Measurements from ENCODE around the gene SLC25A6. TPM values are rescaled to one million over a fixed set of nuclear protein-coding genes. Genes with fewer than 3 reads are reported as not detected.
"Not testable (repeated sequence)": the region's sequence is repeated elsewhere in the genome, so short reads cannot be mapped to it uniquely, and the experiment has no call there.

The SLC25A6 gene
- total RNA-seq, 1 donor from 2014 or later = 145 TPM

DNA sequence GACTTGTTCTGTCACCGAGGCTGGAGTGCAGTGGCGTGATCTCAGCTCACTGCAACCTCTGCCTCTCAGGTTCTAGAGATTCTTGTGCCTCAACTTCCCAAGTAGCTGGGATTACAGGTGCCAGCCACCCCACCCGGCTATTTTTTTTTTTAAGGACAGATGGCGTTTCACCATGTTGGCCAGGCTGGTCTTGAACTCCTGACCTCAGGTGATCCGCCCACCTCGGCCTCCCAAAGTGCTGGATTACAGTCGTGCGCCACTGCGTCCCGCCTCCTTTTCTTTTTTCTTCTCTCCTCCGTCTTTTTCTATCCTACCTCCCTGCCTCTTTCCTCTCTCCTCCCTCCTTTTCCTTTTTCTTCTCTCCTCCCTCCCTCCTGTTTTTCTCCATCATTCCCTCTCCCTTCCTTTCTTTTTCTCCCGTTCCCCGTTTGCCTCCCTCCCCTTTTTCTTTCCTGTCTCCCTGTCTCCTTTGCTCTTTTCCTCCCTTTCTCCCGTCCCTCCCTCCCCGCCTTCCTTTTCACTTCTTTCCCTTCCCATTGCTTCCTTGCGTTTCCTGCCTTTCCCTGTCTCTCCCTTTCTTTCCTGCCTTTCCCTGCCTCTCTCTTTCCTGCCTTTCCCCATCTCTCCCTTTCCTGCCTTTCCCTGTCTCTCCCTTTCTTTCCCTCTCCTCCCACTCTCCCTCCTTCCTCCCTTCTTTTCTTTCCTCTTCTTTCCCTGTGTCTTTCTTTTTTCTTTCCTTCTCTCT is 2.1 kb upstream of the SLC25A6 start:
- intact Hi-C loops (cut with DNase I) = loop anchor here (2.0 to 5.0 kb wide), 4 partner anchors 61 to 1308 kb away; partner anchors contain the start of gene AKAP17A
- ATAC-seq (no peak), DNase-seq (ENCODE audit: missing footprints) (no peak)

DNA sequence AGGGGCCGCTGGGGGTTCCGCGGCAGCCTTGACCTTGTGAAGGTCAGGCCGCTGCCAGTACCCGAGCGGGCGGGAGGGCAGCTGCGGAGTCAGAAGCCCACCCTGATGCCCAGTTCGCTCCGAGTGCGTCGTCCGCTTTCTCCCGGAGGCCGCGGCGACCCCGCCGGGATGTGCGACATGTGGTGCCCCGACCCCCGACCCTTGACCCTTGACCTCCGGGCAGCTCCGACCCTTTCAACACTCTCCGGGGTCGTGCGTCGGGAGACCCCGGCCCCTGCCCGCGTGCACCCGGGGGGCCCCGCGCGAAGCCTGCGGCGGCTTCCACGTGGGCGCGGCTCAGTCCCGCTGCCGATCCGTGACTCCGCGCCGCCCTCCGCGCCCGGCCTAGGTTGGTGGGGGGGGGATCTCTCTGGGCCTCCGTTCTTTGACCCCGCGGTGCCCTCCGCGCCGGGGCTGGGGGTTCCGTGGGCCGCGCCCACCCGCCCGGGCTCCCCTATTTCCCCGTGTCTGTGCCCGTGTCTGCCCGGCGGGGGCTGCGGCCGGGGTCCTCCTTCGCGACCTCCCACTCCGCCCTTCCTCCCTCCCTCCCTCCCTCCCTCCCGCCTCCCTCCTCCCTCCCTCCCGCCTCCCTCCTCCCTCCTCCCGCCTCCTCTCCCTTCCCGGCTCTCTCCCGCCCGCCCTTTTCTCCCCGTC is 609 bp upstream of the SLC25A6 start:
- intact Hi-C loops (cut with DNase I) = loop anchor here (1.0 to 5.0 kb wide), 5 partner anchors 60 to 1310 kb away; partner anchors contain the start of gene AKAP17A
- peak; percentile 53 for ATAC-seq
- peak; percentile 87 for DNase-seq (ENCODE audit: missing footprints)

DNA sequence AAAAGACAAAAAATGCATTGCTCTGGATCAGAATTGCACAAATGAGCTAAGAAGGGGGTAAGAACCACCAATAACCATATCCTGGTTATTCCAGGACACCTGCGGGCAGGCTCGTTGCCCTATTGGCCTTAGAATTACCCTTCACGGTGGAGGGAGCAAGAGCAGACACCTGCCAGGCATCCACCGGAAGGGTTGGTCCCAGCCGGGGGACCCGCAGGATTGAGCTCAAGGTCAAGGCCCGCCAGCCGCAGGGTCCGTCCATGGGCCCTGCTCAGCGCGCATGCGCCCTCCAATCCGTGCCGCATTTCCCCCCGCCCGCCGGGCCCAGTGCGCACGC is 575 bp downstream of the SLC25A6 start:
- DNase-seq (ENCODE audit: missing footprints) (no peak), ATAC-seq (peak; percentile 71)
- intact Hi-C loops (cut with DNase I) = loop anchor here (5.0 kb wide), 2 partner anchors 1216 to 1311 kb away; no protein-coding TSS in a partner anchor

DNA sequence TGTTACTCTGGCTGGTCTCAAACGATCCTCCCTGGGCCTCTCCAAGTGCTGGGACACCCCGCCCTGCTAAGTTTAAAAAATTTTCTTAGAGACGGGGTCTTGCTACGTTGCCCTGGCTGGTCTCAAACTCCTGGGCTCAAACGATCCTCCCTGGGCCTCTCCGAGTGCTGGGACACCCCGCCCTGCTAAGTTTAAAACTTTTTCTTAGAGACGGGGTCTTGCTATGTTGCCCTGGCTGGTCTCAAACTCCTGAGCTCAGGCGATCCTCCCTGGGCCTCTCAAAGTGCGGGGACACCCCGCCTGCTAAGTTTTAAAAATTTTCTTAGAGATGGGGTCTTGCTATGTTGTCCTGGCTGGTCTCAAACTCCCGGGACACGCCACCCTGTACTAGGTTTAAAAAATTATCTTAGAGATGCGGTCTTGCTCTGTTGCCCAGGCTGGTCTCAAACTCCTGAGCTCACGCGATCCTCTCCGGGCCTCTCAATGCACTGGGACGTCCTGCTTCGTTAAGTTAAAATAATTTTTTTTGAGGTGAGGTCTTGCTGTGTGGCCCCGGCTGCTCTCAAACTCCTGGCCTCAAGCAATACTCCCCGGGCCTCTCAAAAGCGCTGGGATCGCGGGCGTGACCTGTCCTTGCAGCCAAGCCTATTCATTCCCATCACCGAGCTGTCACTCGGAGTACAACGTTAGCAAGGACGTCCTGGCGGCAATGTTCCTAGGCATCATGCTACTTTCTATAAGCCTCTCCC is 1.1 kb downstream of the SLC25A6 start:
- ATAC-seq = no peak
- no peak for DNase-seq (ENCODE audit: missing footprints)
- intact Hi-C loops (cut with DNase I) = loop anchor here (5.0 kb wide), 2 partner anchors 1217 to 1312 kb away; no protein-coding TSS in a partner anchor

DNA sequence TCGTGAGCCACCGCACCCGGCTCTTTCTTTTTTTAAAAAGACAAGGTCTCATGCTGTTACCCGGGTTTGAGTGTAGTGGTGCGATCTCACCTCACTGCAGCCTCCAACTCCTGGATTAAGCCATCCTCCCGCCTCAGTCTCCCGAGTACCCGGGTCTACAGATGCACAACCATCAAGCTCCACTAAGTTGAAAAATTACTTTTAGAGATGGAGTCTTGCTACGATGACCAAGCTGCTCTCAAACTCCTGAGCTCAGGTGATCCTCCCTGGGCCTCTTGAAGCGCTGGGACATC is 2.0 kb downstream of the SLC25A6 start:
- intact Hi-C loops (cut with DNase I) = loop anchor here (5.0 kb wide), 2 partner anchors 1217 to 1312 kb away; no protein-coding TSS in a partner anchor
- ATAC-seq (no peak), DNase-seq (ENCODE audit: missing footprints) (no peak)

DNA sequence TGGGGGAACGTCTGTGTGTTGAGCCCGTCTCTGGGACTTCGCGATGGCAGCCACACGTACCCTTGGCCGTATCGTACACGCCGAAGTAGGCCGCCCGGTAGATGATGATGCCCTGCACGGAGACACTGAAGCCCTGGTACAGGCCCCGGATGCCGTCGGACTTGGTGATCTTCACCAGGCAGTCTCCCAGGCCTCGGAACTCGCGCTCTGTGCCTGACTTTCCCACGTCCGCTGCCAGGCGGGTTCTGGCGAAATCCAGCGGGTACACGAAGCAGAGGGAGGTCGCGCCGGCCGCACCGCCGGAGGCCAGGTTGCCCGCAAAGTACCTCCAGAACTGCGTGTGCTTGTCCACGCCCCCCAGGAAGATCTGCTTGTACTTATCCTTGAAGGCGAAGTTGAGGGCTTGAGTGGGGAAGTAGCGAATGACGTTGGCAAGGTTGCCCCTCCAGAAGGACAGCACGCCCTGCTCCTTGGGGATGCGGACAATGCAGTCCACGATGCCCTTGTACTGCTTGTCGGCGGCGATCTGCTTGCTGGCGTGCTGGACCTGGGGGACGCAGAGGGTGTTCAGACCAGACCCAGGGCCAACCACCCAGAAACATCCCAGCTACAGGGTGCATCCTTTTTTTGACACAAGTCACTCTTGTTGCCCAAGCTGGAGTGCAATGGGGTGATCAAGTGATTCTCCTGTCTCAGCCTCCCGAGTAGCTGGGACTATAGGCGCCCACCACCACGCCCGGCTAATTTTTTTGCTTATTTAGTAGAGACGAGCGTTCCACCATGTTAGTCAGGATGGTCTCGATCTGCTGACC is 2.5 kb downstream of the SLC25A6 start:
- DNase-seq (ENCODE audit: missing footprints) = no peak
- ATAC-seq = no peak
- intact Hi-C loops (cut with DNase I) = no loop called here

DNA sequence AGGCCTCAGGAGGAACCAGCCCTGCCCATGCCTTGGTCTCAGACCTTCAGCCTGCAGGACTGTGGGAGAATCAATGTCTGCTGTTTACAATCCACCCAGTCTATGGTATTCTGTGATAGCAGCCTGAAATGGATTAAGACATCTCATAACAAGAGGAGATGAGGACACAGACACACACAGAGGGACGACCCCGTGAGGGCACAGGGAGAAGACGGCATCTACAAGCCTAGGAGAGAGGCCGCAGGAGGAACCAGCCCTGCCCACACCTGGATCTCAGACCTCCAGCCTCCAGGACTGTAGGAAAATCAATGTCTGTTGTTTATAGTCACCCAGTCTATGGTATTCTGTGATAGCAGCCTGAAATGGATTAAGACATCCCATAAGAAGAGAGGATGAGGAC is 3.3 kb downstream of the SLC25A6 start:
- intact Hi-C loops (cut with DNase I) = no loop called here
- no peak for ATAC-seq

DNA sequence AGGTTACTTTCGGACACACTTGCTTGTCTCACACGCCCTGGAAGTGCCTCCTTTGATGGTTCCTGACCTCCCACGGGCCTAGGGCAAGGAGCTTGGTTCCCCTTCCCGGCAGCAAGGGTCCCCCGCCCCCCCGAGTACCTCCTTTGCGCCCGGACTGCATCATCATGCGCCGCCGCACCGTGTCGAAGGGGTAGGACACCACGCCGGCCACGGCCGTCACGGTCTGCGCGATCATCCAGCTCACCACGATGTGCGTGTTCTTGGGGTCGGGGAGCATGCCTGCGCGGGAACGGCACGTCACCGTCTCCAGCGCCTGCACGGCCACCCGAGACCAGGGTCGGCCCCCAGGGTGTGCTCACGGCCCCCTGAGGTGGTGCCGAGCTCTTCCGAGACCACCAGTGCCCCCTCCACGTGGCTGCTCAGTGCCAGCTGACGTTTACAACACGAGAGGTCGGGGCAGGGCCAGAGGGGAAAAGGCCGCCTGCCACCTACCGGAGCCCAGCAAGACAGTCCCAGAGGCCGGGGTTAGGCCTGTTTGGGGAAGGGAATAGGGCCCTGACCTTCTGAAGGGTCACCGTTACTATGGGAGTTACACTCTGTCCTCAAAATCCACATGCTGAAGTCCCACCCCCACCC is 4.7 kb downstream of the SLC25A6 start:
- ATAC-seq (no peak), DNase-seq (ENCODE audit: missing footprints) (no peak)
- intact Hi-C loops (cut with DNase I) = no loop called here

More for the DNA sequence above, 3.3 kb downstream of the SLC25A6 start:
- DNase-seq (ENCODE audit: missing footprints) = no peak

DNA sequence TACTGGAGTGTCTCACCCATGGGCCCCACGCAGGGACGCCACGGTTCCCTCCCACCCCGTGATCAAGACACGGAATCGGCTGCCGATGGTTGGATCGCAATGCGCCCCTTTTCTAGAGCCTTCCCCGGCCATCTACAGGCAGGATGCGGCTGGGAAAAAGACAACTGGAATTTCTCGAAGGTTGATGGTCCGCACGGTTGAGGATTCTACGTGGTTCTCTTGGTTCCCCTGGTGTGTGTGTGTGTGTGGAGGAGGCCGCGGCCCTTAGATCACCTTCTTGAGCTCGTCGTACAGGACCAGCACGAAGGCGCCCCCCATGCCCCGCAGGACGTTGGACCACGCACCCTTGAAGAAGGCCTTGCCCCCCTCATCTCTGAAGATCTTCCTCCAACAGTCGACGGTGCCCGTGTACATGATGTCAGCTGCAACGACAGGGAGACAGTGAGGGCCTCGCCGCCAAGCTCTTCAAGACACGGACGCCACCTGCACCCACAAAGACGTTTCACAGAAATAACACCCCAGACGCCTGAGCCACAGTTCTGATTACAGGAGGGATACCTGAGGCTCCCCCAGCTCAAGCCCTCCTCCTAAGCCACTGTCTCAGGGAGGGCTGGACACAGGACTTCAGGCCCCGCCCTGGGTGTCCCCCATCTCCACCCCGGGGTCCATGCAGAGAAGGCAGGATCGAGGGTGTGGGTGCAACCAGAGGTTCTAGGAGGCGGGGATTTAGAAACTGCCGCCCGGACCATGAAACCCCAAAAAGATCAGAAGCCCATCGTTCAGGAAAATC is 5.4 kb downstream of the SLC25A6 start:
- ATAC-seq (no peak), DNase-seq (ENCODE audit: missing footprints) (no peak)
- intact Hi-C loops (cut with DNase I) = no loop called here

DNA sequence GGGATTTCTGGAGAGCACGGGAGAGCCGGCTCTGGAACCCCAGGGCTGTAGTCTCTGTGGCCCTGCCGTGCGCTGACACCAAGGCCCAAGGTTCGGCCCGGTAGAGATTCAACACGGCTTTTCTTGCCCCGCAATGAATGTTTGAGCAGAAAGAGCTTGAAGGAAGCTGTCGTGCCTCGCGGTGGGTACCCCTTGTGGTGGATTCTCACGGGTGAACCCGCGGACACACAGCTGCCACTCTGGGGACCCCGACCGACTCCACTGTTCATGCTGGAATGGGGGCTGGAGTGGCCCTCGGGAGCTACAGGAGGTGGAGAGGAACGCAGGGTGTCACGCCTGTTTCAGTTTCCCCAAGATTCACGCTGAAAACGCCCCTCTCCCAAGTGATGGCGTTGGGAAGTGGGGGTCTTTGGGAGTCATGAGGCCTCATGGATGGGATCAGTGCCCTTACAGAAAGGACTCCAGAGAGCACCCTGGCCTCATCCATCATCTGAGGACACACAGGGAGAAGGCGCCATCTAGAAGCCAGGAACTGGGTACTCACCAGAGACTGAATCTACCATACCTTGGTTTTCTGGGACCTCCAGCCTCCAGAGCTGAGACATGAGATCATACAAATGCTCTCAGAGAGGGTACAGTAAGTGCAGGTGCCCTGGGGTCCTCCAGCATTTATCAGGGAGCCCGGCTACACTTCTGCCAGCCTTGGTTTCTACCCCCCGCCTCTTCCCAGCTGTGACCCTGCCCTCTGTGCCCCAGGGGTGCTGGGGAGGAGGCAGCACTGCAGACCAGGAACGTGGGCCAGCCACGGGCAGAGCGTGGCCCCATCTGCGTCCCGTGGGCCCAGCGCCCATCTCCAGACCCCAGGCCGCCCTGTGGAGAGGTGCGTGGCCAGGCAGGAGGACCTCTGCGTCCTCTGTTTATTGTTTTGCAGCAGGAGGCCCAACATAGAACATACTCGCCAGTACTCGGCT is 6.4 kb downstream of the SLC25A6 start:
- intact Hi-C loops (cut with DNase I) = no loop called here
- DNase-seq (ENCODE audit: missing footprints) = no peak
- no peak for ATAC-seq

DNA sequence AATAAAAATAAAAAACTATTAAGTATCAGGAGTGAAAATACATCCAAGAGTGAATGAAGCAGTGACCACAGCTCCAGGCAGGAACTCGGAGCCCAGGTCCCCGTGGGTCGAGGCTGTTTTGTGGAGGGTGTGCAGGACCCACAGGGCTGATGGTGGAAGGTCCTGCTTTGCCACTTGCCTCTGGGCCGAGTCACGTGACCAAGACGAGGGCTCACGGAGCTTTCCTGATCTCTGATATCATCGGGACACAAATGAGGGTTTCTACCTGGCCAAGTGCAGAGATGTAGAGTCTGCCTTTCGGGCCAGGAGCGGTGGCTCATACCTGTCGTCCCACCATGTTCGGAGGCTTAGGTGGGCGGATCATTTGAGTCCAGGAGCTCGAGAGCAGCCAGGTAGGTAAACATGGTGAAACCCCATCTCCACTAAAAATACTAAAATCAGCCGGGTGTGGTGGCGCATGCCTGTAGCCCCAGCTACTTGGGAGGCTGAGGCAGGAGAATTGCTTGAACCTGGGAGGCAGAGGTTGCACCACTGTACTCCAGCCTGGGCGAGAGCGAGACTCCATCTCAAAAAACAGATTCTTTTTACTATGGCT is 7.2 kb downstream of the SLC25A6 start:
- ATAC-seq = no peak

DNA sequence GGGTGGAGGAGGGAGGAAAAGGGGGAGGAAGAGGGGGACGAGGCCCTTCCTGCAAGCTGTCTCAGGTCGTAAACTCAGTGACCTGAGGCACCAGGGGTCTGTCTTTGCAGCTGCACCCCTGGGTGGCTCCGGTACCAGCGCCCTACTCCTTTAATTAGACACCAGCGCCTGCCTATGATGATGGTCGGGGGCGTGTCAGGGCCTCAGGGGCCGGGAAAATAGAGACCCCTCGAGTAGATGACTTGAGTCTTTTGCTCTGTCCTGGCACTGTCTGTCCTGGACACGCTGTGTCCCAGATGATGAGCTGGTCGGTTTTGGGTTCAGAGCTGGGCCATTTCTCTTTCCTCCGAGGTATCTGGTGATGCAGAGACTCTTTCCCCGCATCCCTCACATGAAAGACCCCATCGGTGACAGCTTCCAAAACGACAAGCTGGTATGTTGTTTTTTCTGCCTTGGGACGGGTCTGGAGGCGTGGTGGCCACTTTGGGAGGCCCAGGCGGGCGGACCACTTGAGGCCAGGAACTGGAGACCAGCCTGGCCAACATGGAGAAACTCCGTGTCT is 11.2 kb downstream of the SLC25A6 start:
- DNase-seq (ENCODE audit: missing footprints) (no peak), ATAC-seq (no peak)
- intact Hi-C loops (cut with DNase I) = no loop called here

More for the DNA sequence above, 7.2 kb downstream of the SLC25A6 start:
- intact Hi-C loops (cut with DNase I) = no loop called here
- no peak for DNase-seq (ENCODE audit: missing footprints)

DNA sequence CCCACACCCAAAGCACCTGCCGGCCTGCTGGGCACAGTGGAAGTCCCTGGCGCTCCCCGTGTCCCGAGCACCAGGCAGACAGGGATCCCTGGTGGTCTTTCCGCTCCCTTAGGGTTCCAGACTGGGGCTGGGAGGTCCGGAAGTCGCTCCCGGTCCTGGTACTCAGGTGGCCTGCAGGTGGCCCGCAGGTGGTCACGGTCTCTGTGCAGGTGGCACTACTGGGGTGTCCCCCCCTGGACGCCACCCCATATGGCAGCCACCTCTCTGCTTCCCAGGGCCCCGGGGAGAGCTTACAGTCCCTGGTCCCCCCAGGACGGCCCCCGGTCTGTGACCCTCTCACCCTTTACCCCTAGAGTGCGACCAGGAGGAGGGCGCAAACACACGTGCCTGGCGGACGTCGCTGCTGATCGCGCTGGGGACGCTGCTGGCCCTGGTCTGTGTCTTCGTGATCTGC is 13.6 kb downstream of the SLC25A6 start:
- intact Hi-C loops (cut with DNase I) = no loop called here
- no peak for DNase-seq (ENCODE audit: missing footprints)
- ATAC-seq = no peak

DNA sequence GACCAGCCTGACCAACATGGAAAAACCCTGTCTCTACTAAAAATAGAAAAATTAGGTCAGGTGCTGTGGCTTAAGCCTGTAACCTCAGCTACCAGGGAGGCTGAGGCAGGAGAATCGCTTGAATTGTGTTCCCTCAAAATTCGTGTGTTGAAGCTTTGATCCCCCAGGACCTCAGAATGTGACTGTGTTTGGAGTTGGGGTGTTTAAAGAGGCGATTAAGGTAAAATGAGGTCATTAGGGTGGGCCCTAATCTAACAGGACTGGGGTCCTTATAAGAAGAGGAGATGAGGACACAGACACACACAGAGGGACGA is 23.6 kb downstream of the SLC25A6 start:
- DNase-seq (ENCODE audit: missing footprints) = no peak
- no peak for ATAC-seq
- intact Hi-C loops (cut with DNase I) = no loop called here

DNA sequence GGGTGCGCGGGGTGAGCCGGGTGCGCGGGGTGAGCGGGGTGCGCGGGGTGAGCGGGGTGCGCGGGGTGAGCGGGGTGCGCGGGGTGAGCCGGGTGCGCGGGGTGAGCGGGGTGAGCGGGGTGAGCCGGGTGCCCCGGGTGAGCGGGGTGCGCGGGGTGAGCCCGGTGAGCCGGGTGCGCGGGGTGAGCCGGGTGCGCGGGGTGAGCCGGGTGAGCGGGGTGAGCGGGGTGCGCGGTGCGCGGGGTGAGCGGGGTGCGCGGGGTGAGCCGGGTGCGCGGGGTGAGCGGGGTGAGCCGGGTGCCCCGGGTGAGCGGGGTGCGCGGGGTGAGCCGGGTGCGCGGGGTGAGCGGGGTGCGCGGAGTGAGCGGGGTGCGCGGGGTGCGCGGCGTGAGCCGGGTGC is 25.6 kb downstream of the SLC25A6 start:
- ATAC-seq; DNase-seq (ENCODE audit: missing footprints); intact Hi-C loops (cut with DNase I): not testable (repeated sequence)

DNA sequence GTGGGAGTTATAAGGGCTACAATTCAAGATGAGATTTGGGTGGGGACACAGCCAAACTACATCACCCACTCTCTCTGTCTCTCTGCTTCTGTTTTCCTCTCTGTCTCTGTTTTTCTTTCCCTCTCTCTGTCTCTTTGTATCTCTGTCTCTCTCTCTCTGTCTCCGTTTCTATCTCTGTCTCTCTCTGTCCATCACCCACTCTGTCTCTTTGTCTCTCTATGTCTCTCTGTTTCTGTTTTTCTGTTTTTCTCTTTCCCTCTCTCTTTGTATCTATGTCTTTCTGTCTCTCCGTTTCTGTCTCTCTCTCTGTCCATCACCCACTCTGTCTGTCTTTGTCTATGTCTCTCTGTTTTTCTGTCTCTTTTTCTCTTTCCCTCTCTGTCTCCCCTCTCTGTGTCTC is 30.0 kb downstream of the SLC25A6 start:
- DNase-seq (ENCODE audit: missing footprints) = no peak
- intact Hi-C loops (cut with DNase I) = no loop called here
- ATAC-seq = no peak
